Neural progenitor cell (in vitro differentiated cells): ENCODE results near the gene FARS2. TPM values are rescaled to one million over a fixed set of nuclear protein-coding genes. Genes with fewer than 3 reads are reported as not detected.

Experiments used
- DNase-seq: peaks from one replicate; pipeline ENCODE4 v3.0.0-alpha.2; 2016; ENCODE audit warnings: low spot score
- H2AFZ ChIP-seq: fragments of 200-600 bp; sonication (generic); replicated peaks from 2 replicates; pipeline ENCODE4 v1.6.1; 2016; ENCODE audit warnings: antibody characterized with exemption
- H3F3A ChIP-seq: fragments of 200-600 bp; sonication (generic); 2 replicates; pipeline ENCODE4 v1.6.1; 2016; ENCODE audit warnings: antibody characterized with exemption, low read depth
- H3K27ac ChIP-seq: fragments of 200-600 bp; sonication (generic); 2 replicates; pipeline ENCODE4 v1.5.1; 2016; ENCODE audit warnings: mild to moderate bottlenecking
- H3K27me3 ChIP-seq: fragments of 200-600 bp; sonication (generic); 2 replicates; pipeline ENCODE4 v1.6.1; 2016; ENCODE audit warnings: mild to moderate bottlenecking, moderate library complexity
- H3K36me3 ChIP-seq: fragments of 200-600 bp; sonication (generic); 2 replicates; pipeline ENCODE4 v1.5.1; 2016
- H3K4me1 ChIP-seq: fragments of 200-600 bp; sonication (generic); 2 replicates; pipeline ENCODE4 v1.6.1; 2016; ENCODE audit warnings: mixed run types
- H3K4me2 ChIP-seq: fragments of 200-600 bp; sonication (generic); 2 replicates; pipeline ENCODE4 v1.6.1; 2016
- H3K4me3 ChIP-seq: fragments of 200-600 bp; sonication (generic); 2 replicates; pipeline ENCODE4 v1.5.1; 2016
- H3K79me2 ChIP-seq: fragments of 200-600 bp; sonication (generic); 2 replicates; pipeline ENCODE4 v1.6.1; 2016; ENCODE audit warnings: low read depth
- H3K9ac ChIP-seq: fragments of 200-600 bp; sonication (generic); 2 replicates; pipeline ENCODE4 v1.6.1; 2016
- H3K9me3 ChIP-seq: fragments of 200-600 bp; sonication (generic); 2 replicates; pipeline ENCODE4 v1.5.1; 2016; ENCODE audit warnings: low read depth
- H4K20me1 ChIP-seq: fragments of 200-600 bp; sonication (generic); 2 replicates; pipeline ENCODE4 v1.6.1; 2016; ENCODE audit warnings: low read depth
- H3K27ac Mint-ChIP-seq: 3 replicates; pipeline ENCODE4 v1.8.0; 2021; ENCODE audit warnings: mixed read lengths
- H3K27me3 Mint-ChIP-seq: 2 replicates; pipeline ENCODE4 v1.8.0; 2022; ENCODE audit warnings: low read depth, mild to moderate bottlenecking, inconsistent platforms, moderate library complexity, mixed read lengths; ENCODE audit not compliant: insufficient read depth
- H3K36me3 Mint-ChIP-seq: 3 replicates; pipeline ENCODE4 v1.8.0; 2021; ENCODE audit warnings: mixed read lengths
- H3K4me1 Mint-ChIP-seq: 3 replicates; pipeline ENCODE4 v1.8.0; 2021; ENCODE audit warnings: mixed read lengths
- H3K4me3 Mint-ChIP-seq: 3 replicates; pipeline ENCODE4 v1.8.0; 2021; ENCODE audit warnings: mild to moderate bottlenecking, moderate library complexity, mixed read lengths
- H3K9me3 Mint-ChIP-seq: 3 replicates; pipeline ENCODE4 v1.8.0; 2020; ENCODE audit warnings: mixed read lengths
- EZH2 ChIP-seq: fragments of 200-600 bp; sonication (generic); IDR thresholded peaks from 2 replicates; pipeline ENCODE4 v1.6.1; 2017; ENCODE audit warnings: antibody characterized with exemption, mild to moderate bottlenecking, moderate library complexity
- EZH2phosphoT487 ChIP-seq: fragments of 200-600 bp; sonication (generic); IDR thresholded peaks from 2 replicates; pipeline ENCODE4 v1.6.1; 2017; ENCODE audit warnings: antibody characterized with exemption
- total RNA-seq: library from RNA; depleted of rRNA; stranded (reverse); fragments of >200 nt; gene quantifications from 2 replicates; pipeline ENCODE4 v1.2.3, GENCODE V29; 2015; ENCODE audit warnings: low replicate concordance
- TF ChIP-seq, protein P1 (sequence below): fragments of 200-600 bp; sonication (generic); IDR thresholded peaks from 2 replicates; pipeline ENCODE4 v1.5.1; 2017; ENCODE audit warnings: antibody characterized with exemption, mild to moderate bottlenecking

FARS2 gene
- total RNA-seq, 1 donor from 2014 or later = 10.8 TPM

DNA sequence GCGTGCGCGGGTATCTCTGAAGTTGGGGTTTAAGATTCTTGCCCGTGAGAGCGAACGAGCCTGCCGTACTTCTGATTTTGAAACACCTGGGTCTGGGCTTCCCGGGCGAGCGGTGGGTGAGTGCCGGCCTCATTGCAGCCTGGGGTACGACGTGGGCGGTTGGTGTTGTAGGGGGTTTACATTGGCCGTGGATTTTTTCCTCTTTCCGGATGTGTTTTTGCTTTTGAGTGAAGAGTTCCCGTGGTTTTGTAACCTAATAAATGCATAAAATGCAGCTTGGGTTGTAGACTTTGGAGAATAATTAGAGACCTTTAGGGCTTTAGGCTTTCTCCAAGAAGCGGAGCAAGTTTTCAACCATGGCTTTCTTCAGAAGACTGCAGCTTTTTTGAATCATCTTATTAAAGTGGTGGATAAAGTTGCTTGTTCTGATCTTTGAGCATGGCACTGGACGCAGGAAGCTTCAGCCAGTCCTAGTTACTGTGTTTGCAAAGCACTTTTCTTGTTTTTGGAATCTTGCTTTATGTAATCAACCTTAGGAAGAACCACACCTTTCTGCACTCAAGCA, 314 bp downstream of the FARS2 start:
- H3K9me3 ChIP-seq = no peaks in the 10 kb centered on the region
- H3K9ac ChIP-seq = peak overlapping the region; percentile 66
- H3K27ac ChIP-seq = peak overlapping the region; percentile 96
- Mint-ChIP-seq H3K4me3 (peak overlapping the region; percentile 99), H3K4me1 (peaks cover 25% of the 10 kb centered on the region), H3K36me3 (peaks cover 17% of the 10 kb centered on the region), H3K9me3 (no peaks in the 10 kb centered on the region), H3K27ac (peak overlapping the region; percentile 100), H3K27me3 (no peaks in the 10 kb centered on the region)
- H3K36me3 ChIP-seq = no peaks in the 10 kb centered on the region
- no peaks in the 10 kb centered on the region for H3K27me3 ChIP-seq
- DNase-seq = no peak
- peaks cover 81% of the 10 kb centered on the region for H3K79me2 ChIP-seq
- H3K4me3 ChIP-seq = peak overlapping the region; percentile 90
- TF ChIP-seq EZH2 = no peak
- TF ChIP-seq, protein P1, sequence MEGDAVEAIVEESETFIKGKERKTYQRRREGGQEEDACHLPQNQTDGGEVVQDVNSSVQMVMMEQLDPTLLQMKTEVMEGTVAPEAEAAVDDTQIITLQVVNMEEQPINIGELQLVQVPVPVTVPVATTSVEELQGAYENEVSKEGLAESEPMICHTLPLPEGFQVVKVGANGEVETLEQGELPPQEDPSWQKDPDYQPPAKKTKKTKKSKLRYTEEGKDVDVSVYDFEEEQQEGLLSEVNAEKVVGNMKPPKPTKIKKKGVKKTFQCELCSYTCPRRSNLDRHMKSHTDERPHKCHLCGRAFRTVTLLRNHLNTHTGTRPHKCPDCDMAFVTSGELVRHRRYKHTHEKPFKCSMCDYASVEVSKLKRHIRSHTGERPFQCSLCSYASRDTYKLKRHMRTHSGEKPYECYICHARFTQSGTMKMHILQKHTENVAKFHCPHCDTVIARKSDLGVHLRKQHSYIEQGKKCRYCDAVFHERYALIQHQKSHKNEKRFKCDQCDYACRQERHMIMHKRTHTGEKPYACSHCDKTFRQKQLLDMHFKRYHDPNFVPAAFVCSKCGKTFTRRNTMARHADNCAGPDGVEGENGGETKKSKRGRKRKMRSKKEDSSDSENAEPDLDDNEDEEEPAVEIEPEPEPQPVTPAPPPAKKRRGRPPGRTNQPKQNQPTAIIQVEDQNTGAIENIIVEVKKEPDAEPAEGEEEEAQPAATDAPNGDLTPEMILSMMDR = no peak
- no peak for TF ChIP-seq EZH2phosphoT487
- H3F3A ChIP-seq = peaks cover 14% of the 10 kb centered on the region
- H2AFZ ChIP-seq = peak overlapping the region; percentile 95
- H4K20me1 ChIP-seq = no peaks in the 10 kb centered on the region
- H3K4me1 ChIP-seq = peaks cover 15% of the 10 kb centered on the region
- H3K4me2 ChIP-seq = peak overlapping the region; percentile 98

DNA sequence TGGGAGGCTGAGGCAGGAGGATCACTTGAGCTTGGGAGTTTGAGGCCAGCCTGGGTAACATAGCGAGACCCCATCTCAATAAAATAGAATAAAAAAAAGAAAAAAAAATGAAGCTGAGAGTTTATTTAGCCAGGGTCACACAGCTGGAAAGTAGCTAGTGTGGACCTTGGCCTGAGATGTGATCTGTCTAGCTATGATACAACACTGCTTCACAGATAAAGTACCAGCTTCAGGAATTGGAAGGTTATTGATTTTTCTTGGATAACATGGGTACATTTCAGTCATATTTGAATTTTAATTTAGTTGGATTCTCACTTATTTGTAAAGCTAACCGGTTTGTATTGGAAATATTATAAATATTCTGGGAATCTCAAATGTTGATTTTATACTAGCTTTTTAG, 5.1 kb downstream of the FARS2 start:
- H3K4me3 ChIP-seq = no peak overlapping the region
- no peaks in the 10 kb centered on the region for H3K27me3 ChIP-seq
- no peak overlapping the region for H3K27ac ChIP-seq
- H3K9me3 ChIP-seq = no peaks in the 10 kb centered on the region
- peaks cover 3% of the 10 kb centered on the region for H3K9me3 Mint-ChIP-seq
- H2AFZ ChIP-seq = no peak overlapping the region
- no peaks in the 10 kb centered on the region for H3K27me3 Mint-ChIP-seq
- H3K4me3 Mint-ChIP-seq = no peak overlapping the region
- H3K4me2 ChIP-seq = no peak overlapping the region
- TF ChIP-seq EZH2phosphoT487 (no peak), EZH2 (no peak)
- TF ChIP-seq, protein P1 = no peak
- DNase-seq = no peak
- peaks cover 2% of the 10 kb centered on the region for H3F3A ChIP-seq
- H3K4me1 ChIP-seq = peaks cover 9% of the 10 kb centered on the region
- H3K27ac Mint-ChIP-seq = no peak overlapping the region
- H3K36me3 ChIP-seq = no peaks in the 10 kb centered on the region
- peaks cover 10% of the 10 kb centered on the region for H3K4me1 Mint-ChIP-seq
- no peak overlapping the region for H3K9ac ChIP-seq
- peaks cover 58% of the 10 kb centered on the region for H3K79me2 ChIP-seq
- no peaks in the 10 kb centered on the region for H4K20me1 ChIP-seq
- H3K36me3 Mint-ChIP-seq = peaks cover 14% of the 10 kb centered on the region

DNA sequence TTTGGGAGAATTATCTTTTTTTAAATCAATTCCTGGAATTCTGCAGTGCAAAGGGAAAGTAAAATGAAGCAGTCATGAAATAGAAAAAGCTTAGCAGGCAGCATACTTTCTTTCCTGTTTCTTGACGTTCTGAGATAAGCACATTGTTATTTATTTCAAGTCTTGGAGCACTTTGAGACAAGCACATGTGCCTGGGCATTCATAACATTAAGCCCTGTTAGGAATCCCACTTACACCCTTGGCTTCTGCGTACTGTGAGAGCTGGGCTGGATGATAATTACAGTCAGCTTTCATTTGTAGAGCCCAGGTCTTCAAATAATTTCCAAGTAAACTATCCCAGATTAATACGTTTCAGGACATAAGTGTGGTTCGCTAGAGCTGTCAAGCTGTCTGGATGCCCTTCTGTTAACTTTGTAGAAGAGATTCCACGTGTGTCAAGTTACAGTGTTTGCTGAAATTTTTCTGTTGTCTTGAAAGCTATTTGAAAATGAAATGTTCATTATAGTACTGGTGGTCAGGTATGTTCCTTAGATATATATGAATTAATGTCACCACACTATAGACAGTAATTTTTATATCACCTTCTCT, 8.9 kb downstream of the FARS2 start:
- Mint-ChIP-seq H3K36me3 (peaks cover 17% of the 10 kb centered on the region), H3K9me3 (peaks cover 3% of the 10 kb centered on the region), H3K4me1 (no peaks in the 10 kb centered on the region), H3K4me3 (no peak overlapping the region), H3K27me3 (no peaks in the 10 kb centered on the region), H3K27ac (no peak overlapping the region)
- TF ChIP-seq EZH2phosphoT487 = no peak
- no peak for TF ChIP-seq EZH2
- no peaks in the 10 kb centered on the region for H3K36me3 ChIP-seq
- no peak overlapping the region for H2AFZ ChIP-seq
- no peak overlapping the region for H3K4me3 ChIP-seq
- no peak for DNase-seq
- H3K4me2 ChIP-seq = no peak overlapping the region
- H3K27me3 ChIP-seq = no peaks in the 10 kb centered on the region
- H4K20me1 ChIP-seq = no peaks in the 10 kb centered on the region
- H3F3A ChIP-seq = no peaks in the 10 kb centered on the region
- no peaks in the 10 kb centered on the region for H3K9me3 ChIP-seq
- H3K79me2 ChIP-seq = peaks cover 22% of the 10 kb centered on the region
- no peak overlapping the region for H3K27ac ChIP-seq
- no peaks in the 10 kb centered on the region for H3K4me1 ChIP-seq
- no peak overlapping the region for H3K9ac ChIP-seq

DNA sequence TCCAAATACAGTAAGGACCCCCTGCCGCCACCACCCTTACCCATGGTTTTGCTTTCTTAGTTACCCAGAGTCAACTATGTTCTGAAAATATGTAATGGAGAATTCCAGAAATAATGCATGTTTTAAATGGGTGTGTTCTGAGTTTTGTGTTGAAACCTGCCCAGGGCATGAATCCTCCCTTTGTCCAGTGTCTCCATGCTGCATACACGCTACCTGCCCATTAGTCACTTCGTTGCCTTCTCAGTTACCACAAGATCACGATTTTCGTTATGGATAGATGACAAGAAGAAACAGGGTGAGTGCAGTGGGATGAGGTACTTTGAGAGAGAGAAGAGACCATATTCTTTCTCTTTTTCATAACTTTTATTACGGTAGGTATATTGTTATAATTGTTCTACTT, 10.6 kb downstream of the FARS2 start:
- no peaks in the 10 kb centered on the region for H3K36me3 ChIP-seq
- peaks cover 8% of the 10 kb centered on the region for H3F3A ChIP-seq
- H4K20me1 ChIP-seq = no peaks in the 10 kb centered on the region
- Mint-ChIP-seq H3K9me3 (peaks cover 3% of the 10 kb centered on the region), H3K27ac (no peak overlapping the region), H3K27me3 (no peaks in the 10 kb centered on the region), H3K36me3 (peaks cover 13% of the 10 kb centered on the region), H3K4me3 (no peak overlapping the region), H3K4me1 (peaks cover 3% of the 10 kb centered on the region)
- H2AFZ ChIP-seq = no peak overlapping the region
- no peaks in the 10 kb centered on the region for H3K9me3 ChIP-seq
- no peak overlapping the region for H3K4me3 ChIP-seq
- H3K9ac ChIP-seq = no peak overlapping the region
- no peak overlapping the region for H3K4me2 ChIP-seq
- TF ChIP-seq, protein P1 = no peak
- TF ChIP-seq EZH2phosphoT487 (no peak), EZH2 (no peak)
- peaks cover 5% of the 10 kb centered on the region for H3K79me2 ChIP-seq
- peaks cover 7% of the 10 kb centered on the region for H3K4me1 ChIP-seq
- H3K27me3 ChIP-seq = no peaks in the 10 kb centered on the region
- no peak for DNase-seq
- H3K27ac ChIP-seq = no peak overlapping the region
